K562 (cell line): ENCODE measurements around the gene NUSAP1. TPM values are rescaled to one million over a fixed set of nuclear protein-coding genes. Genes with fewer than 3 reads are reported as not detected.

Experiments used
- CHD1 ChIP-seq: fragments of 200-600 bp; sonication (generic); IDR thresholded peaks from one replicate; pipeline ENCODE4 v1.6.1; 2012; ENCODE audit warnings: mild to moderate bottlenecking, moderate library complexity, low read length, inconsistent platforms
- CTBP1 ChIP-seq: fragments of 450-650 bp; IDR thresholded peaks from 2 replicates; pipeline ENCODE4 v1.6.1; 2016; ENCODE audit warnings: borderline replicate concordance
- DACH1 ChIP-seq: fragments of 450-650 bp; IDR thresholded peaks from 2 replicates; pipeline ENCODE4 v1.6.1; 2018; ENCODE audit not compliant: partially characterized antibody
- DMBX1 ChIP-seq: fragments of 250-450 bp; sonication (Bioruptor Pico); IDR thresholded peaks from 2 replicates; pipeline ENCODE4 v1.8.0; 2022; ENCODE audit warnings: inconsistent platforms, mild to moderate bottlenecking, moderate library complexity, borderline replicate concordance
- GTF2F1 ChIP-seq: IDR thresholded peaks from 2 replicates; pipeline ENCODE4 v1.6.1; 2011; ENCODE audit warnings: low read depth, low read length, improper control_type of control experiment
- NONO ChIP-seq, 2 experiments: fragments of 200-400 bp in 1 of 2; fragments of 450-650 bp in 1 of 2; formaldehyde crosslinking in 1 of 2; IDR thresholded peaks; 2 replicates each; pipeline ENCODE4 v1.6.1; 2017; ENCODE audit warnings: low read depth in 2 of 2, mild to moderate bottlenecking in 2 of 2, moderate library complexity in 2 of 2, low read length in 1 of 2
- PHB ChIP-seq: fragments of 250-450 bp; sonication (Bioruptor Pico); IDR thresholded peaks from 2 replicates; pipeline ENCODE4 v1.5.0; 2021
- RCOR1 ChIP-seq, 2 experiments: IDR thresholded peaks; 2 replicates each; pipeline ENCODE4 v1.6.1; 2012; ENCODE audit warnings: low read depth in 2 of 2, low read length in 2 of 2, borderline replicate concordance in 1 of 2, improper control_type of control experiment in 1 of 2
- TFAM ChIP-seq: fragments of 250-450 bp; sonication (Bioruptor Pico); conservative IDR thresholded peaks from 2 replicates; pipeline ENCODE4 v1.5.0; 2021; ENCODE audit warnings: mild to moderate bottlenecking, moderate library complexity
- ZNF384 ChIP-seq: IDR thresholded peaks from 2 replicates; pipeline ENCODE4 v1.6.1; 2012; ENCODE audit warnings: low read depth, low read length, improper control_type of control experiment
- polyA plus RNA-seq, 8 experiments: library from polyadenylated mRNA; depleted of rRNA in 4 of 8; stranded (reverse) in 5 of 8; unstranded in 3 of 8; fragments of >200 nt; fragmentation: Nextera tagmentation in 2 of 8; fragmentation: Illumina TruSeq in 1 of 8; extraction: Ambion mirVana in 2 of 8; extraction: Trizol in 1 of 8; gene quantifications; 2 replicates each; pipeline versions ENCODE4 v1.2.1 to v1.2.3, GENCODE V29; 2011 to 2014; ENCODE audit warnings: inconsistent platforms in 1 of 8, missing spikeins in 1 of 8
- total RNA-seq, 7 experiments: library from RNA; depleted of rRNA in 6 of 7; stranded (reverse); fragments of >200 nt in 6 of 7; fragmentation: Illumina TruSeq in 2 of 7; extraction: Trizol in 2 of 7; gene quantifications; 2 replicates each; pipeline versions ENCODE4 v1.2.1 to v1.2.3, GENCODE V29; 2011 to 2021; ENCODE audit warnings: low replicate concordance in 1 of 7
- TF ChIP-seq, protein P1 (sequence below): fragments of 250-450 bp; sonication (Bioruptor Pico); IDR thresholded peaks from 2 replicates; pipeline ENCODE4 v1.8.0; 2022; ENCODE audit warnings: moderate library complexity, mild to moderate bottlenecking, inconsistent platforms
- TF ChIP-seq, protein P2 (sequence below), 2 experiments: fragments of 450-650 bp; conservative IDR thresholded peaks; 2 replicates each; pipeline ENCODE4 v1.6.1; 2017; ENCODE audit warnings: mild to moderate bottlenecking in 2 of 2, moderate library complexity in 2 of 2
- TF ChIP-seq, protein P3 (sequence below): fragments of 450-650 bp; IDR thresholded peaks from 2 replicates; pipeline ENCODE4 v1.6.1; 2016; ENCODE audit warnings: mild to moderate bottlenecking, moderate library complexity

The NUSAP1 gene
- total and polyA plus RNA-seq, 9 of the 15 experiments (the other 6 are each of a cell fraction or from before 2014, with no cell fraction given): 119 to 266 (median 227) TPM

DNA sequence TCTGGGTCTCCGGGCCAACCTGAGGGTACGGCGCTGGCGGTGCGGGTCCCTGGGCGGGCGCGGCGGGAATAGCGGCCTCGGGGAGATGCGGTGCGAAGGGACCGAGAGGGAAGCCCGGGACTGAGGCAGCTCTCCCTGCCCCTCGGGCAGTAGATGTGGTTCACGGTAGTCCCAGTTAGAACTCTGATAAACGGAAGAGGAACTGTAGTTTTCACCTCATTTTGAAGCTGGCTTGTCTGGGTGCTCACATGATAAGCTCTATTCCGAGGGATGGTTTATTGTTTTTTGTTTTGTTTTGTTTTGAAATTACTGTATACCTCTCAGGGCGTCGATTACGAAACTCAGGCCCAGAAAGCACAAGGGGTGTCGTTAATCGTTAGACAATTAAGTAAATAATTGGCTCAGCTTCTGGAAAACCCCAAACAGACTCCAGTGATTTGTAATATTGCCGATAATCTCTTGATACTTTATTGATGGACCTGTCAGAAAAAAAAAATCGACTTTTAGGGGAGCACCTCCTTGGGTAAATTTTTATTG, 413 bp downstream of the NUSAP1 start (continued):
- no peak for TF ChIP-seq RCOR1 (IDR thresholded peaks at IDR 0.05; ENCODE audit: borderline replicate concordance in 1 of 2, low read depth in 2 of 2, low read length in 2 of 2)
- TF ChIP-seq, protein P1, sequence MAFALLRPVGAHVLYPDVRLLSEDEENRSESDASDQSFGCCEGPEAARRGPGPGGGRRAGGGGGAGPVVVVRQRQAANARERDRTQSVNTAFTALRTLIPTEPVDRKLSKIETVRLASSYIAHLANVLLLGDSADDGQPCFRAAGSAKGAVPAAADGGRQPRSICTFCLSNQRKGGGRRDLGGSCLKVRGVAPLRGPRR (CRISPR knock-in tag): no peak
- TF ChIP-seq DACH1: no peak
- no peak; the same call in 1 of the 2 replicates for TF ChIP-seq CTBP1
- TF ChIP-seq NONO (IDR thresholded peaks at IDR 0.05; ENCODE audit: low read depth in 2 of 2, low read length in 1 of 2): 0 out of 4 replicates have a peak, but pooled peaks of 1 of the 2 experiments have one; percentile 28
- TF ChIP-seq, protein P2, sequence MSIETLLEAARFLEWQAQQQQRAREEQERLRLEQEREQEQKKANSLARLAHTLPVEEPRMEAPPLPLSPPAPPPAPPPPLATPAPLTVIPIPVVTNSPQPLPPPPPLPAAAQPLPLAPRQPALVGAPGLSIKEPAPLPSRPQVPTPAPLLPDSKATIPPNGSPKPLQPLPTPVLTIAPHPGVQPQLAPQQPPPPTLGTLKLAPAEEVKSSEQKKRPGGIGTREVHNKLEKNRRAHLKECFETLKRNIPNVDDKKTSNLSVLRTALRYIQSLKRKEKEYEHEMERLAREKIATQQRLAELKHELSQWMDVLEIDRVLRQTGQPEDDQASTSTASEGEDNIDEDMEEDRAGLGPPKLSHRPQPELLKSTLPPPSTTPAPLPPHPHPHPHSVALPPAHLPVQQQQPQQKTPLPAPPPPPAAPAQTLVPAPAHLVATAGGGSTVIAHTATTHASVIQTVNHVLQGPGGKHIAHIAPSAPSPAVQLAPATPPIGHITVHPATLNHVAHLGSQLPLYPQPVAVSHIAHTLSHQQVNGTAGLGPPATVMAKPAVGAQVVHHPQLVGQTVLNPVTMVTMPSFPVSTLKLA (conservative IDR thresholded peaks at IDR 0.05): no peak
- TF ChIP-seq ZNF384: no peak
- TF ChIP-seq GTF2F1: no peak
- TF ChIP-seq PHB: no peak
- peak; percentile 75 for TF ChIP-seq CHD1
- TF ChIP-seq TFAM (CRISPR knock-in tag): no peak
- TF ChIP-seq, protein P3, sequence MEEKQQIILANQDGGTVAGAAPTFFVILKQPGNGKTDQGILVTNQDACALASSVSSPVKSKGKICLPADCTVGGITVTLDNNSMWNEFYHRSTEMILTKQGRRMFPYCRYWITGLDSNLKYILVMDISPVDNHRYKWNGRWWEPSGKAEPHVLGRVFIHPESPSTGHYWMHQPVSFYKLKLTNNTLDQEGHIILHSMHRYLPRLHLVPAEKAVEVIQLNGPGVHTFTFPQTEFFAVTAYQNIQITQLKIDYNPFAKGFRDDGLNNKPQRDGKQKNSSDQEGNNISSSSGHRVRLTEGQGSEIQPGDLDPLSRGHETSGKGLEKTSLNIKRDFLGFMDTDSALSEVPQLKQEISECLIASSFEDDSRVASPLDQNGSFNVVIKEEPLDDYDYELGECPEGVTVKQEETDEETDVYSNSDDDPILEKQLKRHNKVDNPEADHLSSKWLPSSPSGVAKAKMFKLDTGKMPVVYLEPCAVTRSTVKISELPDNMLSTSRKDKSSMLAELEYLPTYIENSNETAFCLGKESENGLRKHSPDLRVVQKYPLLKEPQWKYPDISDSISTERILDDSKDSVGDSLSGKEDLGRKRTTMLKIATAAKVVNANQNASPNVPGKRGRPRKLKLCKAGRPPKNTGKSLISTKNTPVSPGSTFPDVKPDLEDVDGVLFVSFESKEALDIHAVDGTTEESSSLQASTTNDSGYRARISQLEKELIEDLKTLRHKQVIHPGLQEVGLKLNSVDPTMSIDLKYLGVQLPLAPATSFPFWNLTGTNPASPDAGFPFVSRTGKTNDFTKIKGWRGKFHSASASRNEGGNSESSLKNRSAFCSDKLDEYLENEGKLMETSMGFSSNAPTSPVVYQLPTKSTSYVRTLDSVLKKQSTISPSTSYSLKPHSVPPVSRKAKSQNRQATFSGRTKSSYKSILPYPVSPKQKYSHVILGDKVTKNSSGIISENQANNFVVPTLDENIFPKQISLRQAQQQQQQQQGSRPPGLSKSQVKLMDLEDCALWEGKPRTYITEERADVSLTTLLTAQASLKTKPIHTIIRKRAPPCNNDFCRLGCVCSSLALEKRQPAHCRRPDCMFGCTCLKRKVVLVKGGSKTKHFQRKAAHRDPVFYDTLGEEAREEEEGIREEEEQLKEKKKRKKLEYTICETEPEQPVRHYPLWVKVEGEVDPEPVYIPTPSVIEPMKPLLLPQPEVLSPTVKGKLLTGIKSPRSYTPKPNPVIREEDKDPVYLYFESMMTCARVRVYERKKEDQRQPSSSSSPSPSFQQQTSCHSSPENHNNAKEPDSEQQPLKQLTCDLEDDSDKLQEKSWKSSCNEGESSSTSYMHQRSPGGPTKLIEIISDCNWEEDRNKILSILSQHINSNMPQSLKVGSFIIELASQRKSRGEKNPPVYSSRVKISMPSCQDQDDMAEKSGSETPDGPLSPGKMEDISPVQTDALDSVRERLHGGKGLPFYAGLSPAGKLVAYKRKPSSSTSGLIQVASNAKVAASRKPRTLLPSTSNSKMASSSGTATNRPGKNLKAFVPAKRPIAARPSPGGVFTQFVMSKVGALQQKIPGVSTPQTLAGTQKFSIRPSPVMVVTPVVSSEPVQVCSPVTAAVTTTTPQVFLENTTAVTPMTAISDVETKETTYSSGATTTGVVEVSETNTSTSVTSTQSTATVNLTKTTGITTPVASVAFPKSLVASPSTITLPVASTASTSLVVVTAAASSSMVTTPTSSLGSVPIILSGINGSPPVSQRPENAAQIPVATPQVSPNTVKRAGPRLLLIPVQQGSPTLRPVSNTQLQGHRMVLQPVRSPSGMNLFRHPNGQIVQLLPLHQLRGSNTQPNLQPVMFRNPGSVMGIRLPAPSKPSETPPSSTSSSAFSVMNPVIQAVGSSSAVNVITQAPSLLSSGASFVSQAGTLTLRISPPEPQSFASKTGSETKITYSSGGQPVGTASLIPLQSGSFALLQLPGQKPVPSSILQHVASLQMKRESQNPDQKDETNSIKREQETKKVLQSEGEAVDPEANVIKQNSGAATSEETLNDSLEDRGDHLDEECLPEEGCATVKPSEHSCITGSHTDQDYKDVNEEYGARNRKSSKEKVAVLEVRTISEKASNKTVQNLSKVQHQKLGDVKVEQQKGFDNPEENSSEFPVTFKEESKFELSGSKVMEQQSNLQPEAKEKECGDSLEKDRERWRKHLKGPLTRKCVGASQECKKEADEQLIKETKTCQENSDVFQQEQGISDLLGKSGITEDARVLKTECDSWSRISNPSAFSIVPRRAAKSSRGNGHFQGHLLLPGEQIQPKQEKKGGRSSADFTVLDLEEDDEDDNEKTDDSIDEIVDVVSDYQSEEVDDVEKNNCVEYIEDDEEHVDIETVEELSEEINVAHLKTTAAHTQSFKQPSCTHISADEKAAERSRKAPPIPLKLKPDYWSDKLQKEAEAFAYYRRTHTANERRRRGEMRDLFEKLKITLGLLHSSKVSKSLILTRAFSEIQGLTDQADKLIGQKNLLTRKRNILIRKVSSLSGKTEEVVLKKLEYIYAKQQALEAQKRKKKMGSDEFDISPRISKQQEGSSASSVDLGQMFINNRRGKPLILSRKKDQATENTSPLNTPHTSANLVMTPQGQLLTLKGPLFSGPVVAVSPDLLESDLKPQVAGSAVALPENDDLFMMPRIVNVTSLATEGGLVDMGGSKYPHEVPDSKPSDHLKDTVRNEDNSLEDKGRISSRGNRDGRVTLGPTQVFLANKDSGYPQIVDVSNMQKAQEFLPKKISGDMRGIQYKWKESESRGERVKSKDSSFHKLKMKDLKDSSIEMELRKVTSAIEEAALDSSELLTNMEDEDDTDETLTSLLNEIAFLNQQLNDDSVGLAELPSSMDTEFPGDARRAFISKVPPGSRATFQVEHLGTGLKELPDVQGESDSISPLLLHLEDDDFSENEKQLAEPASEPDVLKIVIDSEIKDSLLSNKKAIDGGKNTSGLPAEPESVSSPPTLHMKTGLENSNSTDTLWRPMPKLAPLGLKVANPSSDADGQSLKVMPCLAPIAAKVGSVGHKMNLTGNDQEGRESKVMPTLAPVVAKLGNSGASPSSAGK: peak; percentile 65; the same call in 1 of the 2 replicates
- TF ChIP-seq DMBX1 (CRISPR knock-in tag): no peak
